Upper lobe of left lung (tissue), 6 donors: Measurements from ENCODE around the gene PTPN6. TPM values are rescaled to one million over a fixed set of nuclear protein-coding genes. Genes with fewer than 3 reads are reported as not detected.

ENCODE experiments used
- ATAC-seq, 2 donors: fragments of 200-7000 bp; cut with Tn5 transposase; one replicate each; pipeline ENCODE4 v1.9.1; 2022; ENCODE audit warnings: mild to moderate bottlenecking in 2 of 2, moderate library complexity in 2 of 2; ENCODE audit not compliant: low FRiP score in 2 of 2
- DNase-seq, 2 donors: peaks; one replicate each; pipeline ENCODE4 v3.0.0-alpha.2; 2019 to 2020
- H3K27ac ChIP-seq, 4 donors: fragments of 200-600 bp; sonication (generic); one replicate each; pipeline ENCODE4 v1.5.1; 2016 to 2019
- H3K27me3 ChIP-seq, 4 donors: fragments of 200-600 bp; sonication (generic); one replicate each; pipeline ENCODE4 v1.5.1; 2017 to 2019
- H3K36me3 ChIP-seq, 4 donors: fragments of 200-600 bp; sonication (generic); one replicate each; pipeline ENCODE4 v1.5.1; 2016 to 2019
- H3K4me1 ChIP-seq, 4 donors: fragments of 200-600 bp; sonication (generic); one replicate each; pipeline ENCODE4 v1.5.1; 2018 to 2019
- H3K4me3 ChIP-seq, 4 donors: fragments of 200-600 bp; sonication (generic); one replicate each; pipeline ENCODE4 v1.5.1; 2017 to 2019; ENCODE audit warnings: mild to moderate bottlenecking in 2 of 4, moderate library complexity in 1 of 4
- H3K9me3 ChIP-seq, 4 donors: fragments of 200-600 bp; sonication (generic); one replicate each; pipeline ENCODE4 v1.5.1; 2018 to 2019
- EP300 ChIP-seq, 4 donors: sonication (generic); formaldehyde crosslinking; IDR thresholded peaks; one replicate each; pipeline ENCODE4 v1.5.1; 2017; ENCODE audit warnings: antibody characterized with exemption in 4 of 4, control low read depth in 2 of 4
- POLR2A ChIP-seq, 4 donors: fragments of 450-650 bp; IDR thresholded peaks; one replicate each; pipeline ENCODE4 v1.5.1; 2016 to 2017; ENCODE audit warnings: antibody characterized with exemption in 4 of 4, mild to moderate bottlenecking in 2 of 4
- POLR2AphosphoS5 ChIP-seq, 2 donors: sonication (generic); formaldehyde crosslinking; IDR thresholded peaks; one replicate each; pipeline ENCODE4 v1.5.1; 2017; ENCODE audit warnings: antibody characterized with exemption in 2 of 2
- WGBS, 2 donors: methylation state at CpG; one replicate each; pipeline ENCODE4 v1.1.5; 2017 to 2018; 5-methylcytosine and 5-hydroxymethylcytosine counted together
- total RNA-seq, 6 donors: library from RNA; depleted of rRNA in 4 of 6; stranded (reverse); fragments of >200 nt in 4 of 6; gene quantifications; one replicate each; pipeline versions ENCODE4 v1.1.0 to v1.2.1, GENCODE V29; 2016 to 2021
- TF ChIP-seq, protein P1 (sequence below), 6 experiments: fragments of 450-650 bp in 4 of 6; fragments of 200-600 bp in 2 of 6; sonication (generic) in 2 of 6; IDR thresholded peaks; one replicate each; pipeline ENCODE4 v1.5.1; 2016 to 2019; ENCODE audit warnings: antibody characterized with exemption in 6 of 6
- donor health status: DM: no; HTN: no; CAD: no; lungs with moderate emphysema.
- donor health status: DM: no; HTN: yes; CAD: no; lungs with severe emphysema.

The PTPN6 gene
- total RNA-seq, 6 donors from 2014 or later, result 56.3 to 215 (median 114) TPM

DNA sequence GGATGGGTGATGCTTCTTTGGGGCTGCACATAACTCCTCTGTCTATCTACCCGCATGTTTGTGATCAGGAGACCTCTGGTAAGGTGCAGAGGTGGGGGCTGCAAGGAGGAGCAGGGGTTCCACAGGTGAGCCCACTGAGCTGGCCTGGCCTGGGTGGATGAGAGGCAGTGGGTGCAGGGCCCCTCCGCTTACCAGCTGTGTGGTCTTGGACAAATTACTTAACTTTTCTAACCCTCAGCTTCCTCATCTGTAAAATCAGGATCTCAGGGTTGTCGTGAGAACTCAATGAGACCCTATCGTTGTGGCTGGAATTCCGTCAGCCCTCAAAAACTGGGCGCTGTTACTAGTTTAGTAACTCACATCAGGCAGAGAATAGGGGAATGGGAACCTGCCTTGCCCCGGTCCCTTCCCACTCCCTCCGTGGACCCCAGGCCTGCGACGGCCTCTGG lies 7.5 kb downstream of the PTPN6 start:
- no peaks in the 10 kb centered on the region for H3K9me3 ChIP-seq
- TF ChIP-seq POLR2A (IDR thresholded peaks at IDR 0.05), result no peak
- no peak for TF ChIP-seq EP300 (IDR thresholded peaks at IDR 0.05)
- TF ChIP-seq, protein P1, sequence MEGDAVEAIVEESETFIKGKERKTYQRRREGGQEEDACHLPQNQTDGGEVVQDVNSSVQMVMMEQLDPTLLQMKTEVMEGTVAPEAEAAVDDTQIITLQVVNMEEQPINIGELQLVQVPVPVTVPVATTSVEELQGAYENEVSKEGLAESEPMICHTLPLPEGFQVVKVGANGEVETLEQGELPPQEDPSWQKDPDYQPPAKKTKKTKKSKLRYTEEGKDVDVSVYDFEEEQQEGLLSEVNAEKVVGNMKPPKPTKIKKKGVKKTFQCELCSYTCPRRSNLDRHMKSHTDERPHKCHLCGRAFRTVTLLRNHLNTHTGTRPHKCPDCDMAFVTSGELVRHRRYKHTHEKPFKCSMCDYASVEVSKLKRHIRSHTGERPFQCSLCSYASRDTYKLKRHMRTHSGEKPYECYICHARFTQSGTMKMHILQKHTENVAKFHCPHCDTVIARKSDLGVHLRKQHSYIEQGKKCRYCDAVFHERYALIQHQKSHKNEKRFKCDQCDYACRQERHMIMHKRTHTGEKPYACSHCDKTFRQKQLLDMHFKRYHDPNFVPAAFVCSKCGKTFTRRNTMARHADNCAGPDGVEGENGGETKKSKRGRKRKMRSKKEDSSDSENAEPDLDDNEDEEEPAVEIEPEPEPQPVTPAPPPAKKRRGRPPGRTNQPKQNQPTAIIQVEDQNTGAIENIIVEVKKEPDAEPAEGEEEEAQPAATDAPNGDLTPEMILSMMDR (IDR thresholded peaks at IDR 0.05), result no peak
- no peak for TF ChIP-seq POLR2AphosphoS5 (IDR thresholded peaks at IDR 0.05)
- ATAC-seq (no peak), DNase-seq (no peak)
- WGBS, 2 donors, result 64 to 66% methylated on average over 7 to 10 of the region's 10 CpGs
- no peaks in the 10 kb centered on the region for H3K27me3 ChIP-seq
- H3K27ac ChIP-seq, result peak overlapping the region; percentile 71 to 91 (median 88)
- peaks cover 0 to 24% (median 16%) of the 10 kb centered on the region in 4 donors for H3K36me3 ChIP-seq
- peaks cover 67 to 92% (median 85%) of the 10 kb centered on the region in 4 donors for H3K4me1 ChIP-seq
- peak overlapping the region in 2 of 4 donors; percentile 13 to 29 for H3K4me3 ChIP-seq

- Histone ChIP-seq H3K27me3 (no peaks in the 10 kb centered on the region), H3K4me1 (peaks cover 66 to 87% (median 79%) of the 10 kb centered on the region in 4 donors), H3K9me3 (no peaks in the 10 kb centered on the region), H3K4me3 (peak overlapping the region in 2 of 4 donors; percentile 13 to 29), H3K36me3 (peaks cover 0 to 24% (median 16%) of the 10 kb centered on the region in 4 donors), H3K27ac (peak overlapping the region; percentile 71 to 91 (median 88))
- ATAC-seq (peak in 1 of 2 donors; percentile 39), DNase-seq (no peak)
- 53 to 60% methylated on average over 16 to 24 of the region's 24 CpGs for WGBS, 2 donors
- TF ChIP-seq EP300 (IDR thresholded peaks at IDR 0.05) (peak in 1 of 4 donors; percentile 3), POLR2AphosphoS5 (IDR thresholded peaks at IDR 0.05) (peak; percentile 44 to 52), POLR2A (IDR thresholded peaks at IDR 0.05) (peak in 2 of 4 donors; percentile 47 to 53)
- TF ChIP-seq, protein P1 (IDR thresholded peaks at IDR 0.05), result no peak
Observed at GRCh38 chr12:6959058-6959804, 8.1 kb downstream of the PTPN6 start.

DNA sequence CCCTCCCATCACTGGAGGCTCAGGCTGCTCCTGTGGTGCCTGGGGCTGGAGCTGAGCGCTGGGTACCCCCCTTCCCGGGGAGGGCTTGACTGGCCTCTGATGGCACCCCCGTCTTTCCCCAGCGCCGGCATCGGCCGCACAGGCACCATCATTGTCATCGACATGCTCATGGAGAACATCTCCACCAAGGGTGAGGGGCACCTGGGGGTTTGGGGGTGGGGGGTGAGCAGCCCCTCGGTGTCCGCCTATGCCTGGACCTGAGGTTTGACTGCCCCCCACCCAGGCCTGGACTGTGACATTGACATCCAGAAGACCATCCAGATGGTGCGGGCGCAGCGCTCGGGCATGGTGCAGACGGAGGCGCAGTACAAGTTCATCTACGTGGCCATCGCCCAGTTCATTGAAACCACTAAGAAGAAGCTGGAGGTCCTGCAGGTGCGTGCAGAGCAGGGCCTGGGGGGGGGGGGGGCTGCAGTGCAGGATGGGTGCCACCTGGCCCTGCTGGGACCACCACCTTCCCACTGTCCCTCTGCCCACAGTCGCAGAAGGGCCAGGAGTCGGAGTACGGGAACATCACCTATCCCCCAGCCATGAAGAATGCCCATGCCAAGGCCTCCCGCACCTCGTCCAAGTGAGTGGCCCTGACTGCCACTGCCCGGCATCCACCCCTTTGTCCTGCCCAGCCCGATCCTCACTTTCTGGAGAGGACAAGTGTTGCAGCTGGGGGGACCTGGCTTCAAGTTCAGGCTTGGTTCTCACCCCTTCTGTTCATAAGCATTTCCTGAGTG lies 8.8 kb downstream of the PTPN6 start:
- DNase-seq (no peak), ATAC-seq (no peak)
- Histone ChIP-seq H3K36me3 (peaks cover 0 to 21% (median 16%) of the 10 kb centered on the region in 4 donors), H3K9me3 (no peaks in the 10 kb centered on the region), H3K4me3 (peak overlapping the region in 1 of 4 donors; percentile 13), H3K27me3 (no peaks in the 10 kb centered on the region), H3K4me1 (peaks cover 64 to 88% (median 79%) of the 10 kb centered on the region in 4 donors), H3K27ac (peak overlapping the region; percentile 89 to 96 (median 90))
- TF ChIP-seq, protein P1 (IDR thresholded peaks at IDR 0.05), result no peak
- no peak for TF ChIP-seq POLR2A (IDR thresholded peaks at IDR 0.05)
- TF ChIP-seq POLR2AphosphoS5 (IDR thresholded peaks at IDR 0.05), result no peak
- no peak for TF ChIP-seq EP300 (IDR thresholded peaks at IDR 0.05)
- 78 to 91% methylated on average over 6 to 20 of the region's 26 CpGs for WGBS, 2 donors

GRCh38 chr12:6960593-6961277 lies 9.6 kb downstream of the PTPN6 start:
- no peak for ATAC-seq

More at GRCh38 chr12:6960593-6961277, 9.6 kb downstream of the PTPN6 start:
- Histone ChIP-seq H3K4me3 (peak overlapping the region in 2 of 4 donors; percentile 58 to 60), H3K27ac (peak overlapping the region; percentile 89 to 96 (median 90)), H3K4me1 (peaks cover 60 to 87% (median 80%) of the 10 kb centered on the region in 4 donors), H3K36me3 (peaks cover 0 to 24% (median 15%) of the 10 kb centered on the region in 4 donors), H3K27me3 (no peaks in the 10 kb centered on the region), H3K9me3 (no peaks in the 10 kb centered on the region)
- 75 to 76% methylated on average over 8 to 13 of the region's 13 CpGs for WGBS, 2 donors
- DNase-seq, result no peak
- TF ChIP-seq POLR2AphosphoS5 (IDR thresholded peaks at IDR 0.05) (no peak), POLR2A (IDR thresholded peaks at IDR 0.05) (no peak), EP300 (IDR thresholded peaks at IDR 0.05) (no peak)
- TF ChIP-seq, protein P1 (IDR thresholded peaks at IDR 0.05), result peak in 2 of 6 experiments; percentile 9 to 20
